Neural crest cell (in vitro differentiated cells): ENCODE measurements around the gene TEX13D. TPM values are rescaled to one million over a fixed set of nuclear protein-coding genes. Genes with fewer than 3 reads are reported as not detected.

Source experiments
- DNase-seq: peaks from one replicate; pipeline ENCODE4 v3.0.0; 2021; ENCODE audit warnings: low read depth, mixed read lengths, low spot score
- H3K27ac Mint-ChIP-seq: one replicate; pipeline ENCODE4 v1.8.0; 2021; ENCODE audit warnings: mild to moderate bottlenecking, mixed read lengths; ENCODE audit not compliant: unreplicated experiment
- H3K27me3 Mint-ChIP-seq: 2 replicates; pipeline ENCODE4 v1.8.0; 2021; ENCODE audit warnings: low read depth, mild to moderate bottlenecking, mixed read lengths
- H3K36me3 Mint-ChIP-seq: 2 replicates; pipeline ENCODE4 v1.8.0; 2021; ENCODE audit warnings: low read depth, mild to moderate bottlenecking, mixed read lengths
- H3K4me1 Mint-ChIP-seq: 2 replicates; pipeline ENCODE4 v1.8.0; 2021; ENCODE audit warnings: mixed read lengths
- H3K4me3 Mint-ChIP-seq: one replicate; pipeline ENCODE4 v1.8.0; 2021; ENCODE audit warnings: mild to moderate bottlenecking, mixed read lengths
- H3K9me3 Mint-ChIP-seq: 2 replicates; pipeline ENCODE4 v1.8.0; 2021; ENCODE audit warnings: mixed read lengths
- CTCF ChIP-seq: fragments of 200-600 bp; sonication (generic); conservative IDR thresholded peaks from 2 replicates; pipeline ENCODE4 v1.5.0; 2021; ENCODE audit warnings: antibody characterized with exemption, mild to moderate bottlenecking
- total RNA-seq: library from RNA; stranded (reverse); gene quantifications from 2 replicates; pipeline ENCODE4 v1.2.1, GENCODE V29; 2021

TEX13D gene
- total RNA-seq, 1 donor from 2014 or later = 2.1 TPM

GRCh38 chrX:124348885-124349453, 16.5 kb downstream of the TEX13D start:
- H3K4me3 Mint-ChIP-seq = no peak overlapping the region
- TF ChIP-seq CTCF = no peak
- DNase-seq = no peak
- H3K4me1 Mint-ChIP-seq = peaks cover 37% of the 10 kb centered on the region
- no peak overlapping the region for H3K27ac Mint-ChIP-seq
- H3K36me3 Mint-ChIP-seq = no peaks in the 10 kb centered on the region
- no peaks in the 10 kb centered on the region for H3K27me3 Mint-ChIP-seq
- no peaks in the 10 kb centered on the region for H3K9me3 Mint-ChIP-seq

GRCh38 chrX:124354648-124355047, 22.2 kb downstream of the TEX13D start:
- no peak for TF ChIP-seq CTCF
- no peak overlapping the region for H3K27ac Mint-ChIP-seq
- H3K27me3 Mint-ChIP-seq = no peaks in the 10 kb centered on the region
- no peak overlapping the region for H3K4me3 Mint-ChIP-seq
- no peak for DNase-seq
- peaks cover 4% of the 10 kb centered on the region for H3K9me3 Mint-ChIP-seq
- H3K4me1 Mint-ChIP-seq = peaks cover 8% of the 10 kb centered on the region
- no peaks in the 10 kb centered on the region for H3K36me3 Mint-ChIP-seq

- H3K36me3 Mint-ChIP-seq = no peaks in the 10 kb centered on the region
- no peaks in the 10 kb centered on the region for H3K27me3 Mint-ChIP-seq
- H3K27ac Mint-ChIP-seq = no peak overlapping the region
- no peak for DNase-seq
- peaks cover 4% of the 10 kb centered on the region for H3K9me3 Mint-ChIP-seq
- no peak overlapping the region for H3K4me3 Mint-ChIP-seq
- H3K4me1 Mint-ChIP-seq = peaks cover 4% of the 10 kb centered on the region
- TF ChIP-seq CTCF = no peak
Observed at GRCh38 chrX:124358800-124359383, 26.4 kb downstream of the TEX13D start.

- no peak for DNase-seq
- no peak overlapping the region for H3K27ac Mint-ChIP-seq
- no peak for TF ChIP-seq CTCF
- H3K36me3 Mint-ChIP-seq = no peaks in the 10 kb centered on the region
- H3K4me1 Mint-ChIP-seq = peaks cover 2% of the 10 kb centered on the region
- no peak overlapping the region for H3K4me3 Mint-ChIP-seq
- H3K27me3 Mint-ChIP-seq = no peaks in the 10 kb centered on the region
- H3K9me3 Mint-ChIP-seq = peaks cover 2% of the 10 kb centered on the region
Observed at GRCh38 chrX:124362072-124362471, 29.6 kb downstream of the TEX13D start.

- Mint-ChIP-seq H3K9me3 (no peaks in the 10 kb centered on the region), H3K4me1 (no peaks in the 10 kb centered on the region), H3K36me3 (no peaks in the 10 kb centered on the region), H3K27me3 (no peaks in the 10 kb centered on the region), H3K27ac (no peak overlapping the region), H3K4me3 (no peak overlapping the region)
- DNase-seq = no peak
- TF ChIP-seq CTCF = no peak
Observed at GRCh38 chrX:124362761-124363160, 30.3 kb downstream of the TEX13D start.
